Fibroblast of gingiva (primary cell): ENCODE data around the gene RPS6KA2.

ENCODE experiments used
- DNase-seq: peaks from one replicate; pipeline ENCODE4 v3.0.0-alpha.2; 2011; ENCODE audit warnings: low read depth

Gene RPS6KA2

DNA sequence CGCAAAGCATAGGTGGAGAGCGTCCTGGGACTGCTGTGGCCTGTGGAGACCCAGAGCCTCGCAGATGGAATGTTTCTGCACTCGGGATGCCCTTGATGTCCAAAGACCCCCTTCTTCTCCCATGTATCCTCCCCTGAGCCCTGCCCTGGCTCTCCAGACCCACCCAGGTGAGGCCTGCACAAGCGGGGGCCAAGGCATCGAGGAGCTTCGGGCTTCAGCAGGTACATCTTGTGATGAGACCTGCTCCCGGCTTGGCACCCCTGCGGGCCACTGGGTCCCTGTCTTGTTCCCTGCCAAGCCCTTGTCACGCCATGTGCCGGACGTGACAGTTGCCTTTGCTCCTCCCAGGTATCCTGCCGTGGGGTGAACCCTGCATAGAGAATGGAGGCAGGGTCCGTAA lies 125.8 kb downstream of the RPS6KA2 start:
- DNase-seq = no peak

DNA sequence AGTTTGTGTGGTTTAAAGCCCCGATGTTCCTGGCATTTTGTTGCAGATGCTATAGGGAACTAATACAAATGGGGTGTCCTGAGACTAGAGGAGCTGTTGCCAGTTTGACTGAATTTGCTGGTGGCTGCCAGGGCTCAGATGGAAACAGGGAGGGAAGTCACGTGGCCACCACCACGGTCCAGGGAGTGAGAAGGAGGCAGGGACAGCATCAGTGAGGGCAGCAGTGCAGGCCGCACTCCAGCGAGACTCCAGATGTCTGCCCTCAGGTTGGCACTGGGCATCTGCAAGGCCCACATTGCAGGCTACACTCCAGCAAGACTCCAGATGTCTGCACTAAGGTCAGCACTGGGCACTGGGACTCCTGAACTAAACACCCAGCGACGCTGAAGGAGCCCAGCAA lies 126.8 kb downstream of the RPS6KA2 start:
- DNase-seq = no peak

DNA sequence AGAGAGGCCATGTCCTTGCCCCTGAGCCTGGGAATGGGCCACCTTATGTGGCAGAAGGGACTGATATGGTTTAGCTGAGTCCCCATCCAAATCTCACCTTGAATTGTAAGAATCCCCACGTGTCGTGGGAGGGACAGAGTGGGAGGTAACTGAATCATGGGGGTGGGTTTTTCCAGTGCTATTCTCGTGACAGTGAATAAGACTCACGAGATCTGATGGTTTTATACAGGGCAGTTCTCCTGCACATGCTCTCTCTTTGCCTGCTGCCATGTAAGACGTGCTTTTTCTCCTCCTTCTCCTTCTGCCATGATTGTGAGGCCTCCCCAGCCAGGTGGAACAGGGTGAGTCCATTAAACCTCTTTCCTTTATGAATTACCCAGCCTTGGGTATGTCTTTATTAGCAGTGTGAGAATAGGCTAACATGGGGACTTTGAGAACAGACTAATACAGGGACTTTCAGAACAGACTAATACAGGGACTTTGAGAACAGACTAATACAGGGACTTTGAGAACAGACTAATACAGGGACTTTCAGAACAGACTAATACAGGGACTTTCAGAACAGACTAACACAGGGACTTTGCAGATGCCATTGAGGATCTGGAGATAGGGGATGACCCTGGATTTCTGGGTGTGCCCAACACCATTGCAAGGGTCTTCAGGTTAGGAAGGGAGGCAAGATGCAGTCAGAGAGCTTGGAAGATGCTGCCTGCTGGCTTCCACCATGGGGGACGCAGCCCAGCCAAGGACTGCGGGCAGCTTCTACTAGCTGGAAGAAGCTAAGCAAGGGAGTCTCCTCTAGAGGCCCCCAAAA lies 127.5 kb downstream of the RPS6KA2 start:
- DNase-seq = no peak

DNA sequence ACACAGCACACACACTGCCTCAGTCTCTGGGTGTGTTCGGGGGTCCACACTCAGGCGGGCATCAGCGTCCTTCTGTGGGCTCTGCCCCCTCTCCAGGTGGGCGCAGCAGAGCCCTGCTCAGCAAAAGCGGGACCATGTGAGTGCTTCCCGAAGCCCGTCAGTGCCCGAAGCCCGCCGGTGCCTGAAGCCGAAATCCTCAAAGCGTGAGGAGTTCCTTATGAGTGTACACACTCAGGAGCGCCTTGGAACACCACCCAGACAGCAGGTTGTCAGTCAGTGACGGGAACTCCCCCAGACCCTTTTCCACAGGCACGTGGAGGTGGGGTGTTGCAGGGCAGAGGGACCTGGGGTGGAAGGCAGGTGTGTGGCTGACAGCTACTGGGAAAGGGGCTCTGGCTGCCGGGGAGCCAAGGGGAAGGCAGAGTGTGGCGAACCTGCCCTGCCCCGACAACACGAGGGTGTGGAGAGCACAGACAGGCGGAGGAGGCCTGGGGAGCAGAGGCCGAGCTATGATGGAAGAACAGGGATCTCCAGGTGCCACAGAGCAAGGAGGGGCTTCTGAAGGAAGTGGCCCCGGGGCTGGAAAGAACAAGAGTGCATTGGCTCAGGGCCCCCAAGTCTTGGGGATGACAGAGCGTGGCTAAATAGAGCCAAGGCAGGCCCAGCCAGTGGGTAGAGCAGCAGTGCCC lies 128.2 kb downstream of the RPS6KA2 start:
- DNase-seq = no peak

DNA sequence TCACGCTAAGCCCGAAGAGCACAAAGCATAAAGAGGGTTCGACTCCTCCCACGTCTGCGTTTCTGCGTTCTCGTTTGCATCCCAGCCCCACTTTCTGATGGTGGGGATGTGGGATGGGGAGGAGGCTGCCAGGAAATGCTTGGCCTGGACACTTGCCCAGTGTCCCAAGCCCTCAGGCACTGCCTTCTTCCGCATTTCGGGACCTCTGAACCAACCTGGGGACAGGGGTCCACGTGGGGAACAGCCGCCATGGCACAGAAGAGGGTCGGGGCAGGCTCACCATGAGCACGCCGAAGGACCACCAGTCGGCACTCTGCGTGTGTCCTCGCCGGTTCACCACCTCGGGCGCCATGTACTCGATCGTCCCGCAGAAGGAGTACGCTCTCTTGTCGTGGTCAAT lies 128.8 kb downstream of the RPS6KA2 start:
- DNase-seq = no peak

DNA sequence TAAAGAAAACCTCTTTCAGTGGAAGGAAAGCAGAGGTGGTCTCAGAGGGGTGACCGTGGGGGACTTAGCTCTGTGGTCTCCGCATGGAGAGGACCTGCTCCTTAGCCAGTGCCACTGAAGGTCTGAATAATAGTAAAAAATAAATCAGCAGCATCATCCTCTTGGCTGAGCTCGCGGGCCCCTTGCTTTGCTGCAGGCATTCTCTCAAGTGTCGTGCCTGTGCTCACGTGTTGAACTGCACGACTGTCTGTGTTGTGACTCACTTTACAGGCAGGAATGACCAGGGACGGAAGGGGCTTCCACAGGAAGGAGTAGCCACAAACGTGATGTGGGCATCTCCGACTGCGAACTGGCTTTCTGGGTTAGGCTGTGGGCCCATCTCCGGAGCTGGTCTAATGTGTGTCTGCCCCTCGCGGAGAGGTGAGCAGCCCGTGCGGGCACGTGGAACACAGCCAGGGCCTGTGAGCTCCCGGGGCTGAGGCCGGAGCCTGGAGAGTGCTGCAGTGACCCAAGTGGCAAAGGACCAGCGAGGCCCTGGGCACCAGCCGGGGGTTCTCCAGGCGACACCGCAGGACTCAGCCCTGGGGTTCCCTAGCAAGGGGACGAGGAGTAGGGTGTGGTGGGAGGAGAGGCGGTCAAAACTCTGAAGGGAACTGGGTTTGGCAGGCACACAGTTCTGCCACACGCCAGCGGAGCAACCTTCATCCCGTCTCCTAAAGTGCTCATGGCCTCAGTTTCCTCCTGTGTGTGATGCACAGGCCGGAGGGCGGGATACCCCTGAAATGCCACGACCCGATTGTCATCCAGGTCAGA lies 129.8 kb downstream of the RPS6KA2 start:
- DNase-seq = no peak

DNA sequence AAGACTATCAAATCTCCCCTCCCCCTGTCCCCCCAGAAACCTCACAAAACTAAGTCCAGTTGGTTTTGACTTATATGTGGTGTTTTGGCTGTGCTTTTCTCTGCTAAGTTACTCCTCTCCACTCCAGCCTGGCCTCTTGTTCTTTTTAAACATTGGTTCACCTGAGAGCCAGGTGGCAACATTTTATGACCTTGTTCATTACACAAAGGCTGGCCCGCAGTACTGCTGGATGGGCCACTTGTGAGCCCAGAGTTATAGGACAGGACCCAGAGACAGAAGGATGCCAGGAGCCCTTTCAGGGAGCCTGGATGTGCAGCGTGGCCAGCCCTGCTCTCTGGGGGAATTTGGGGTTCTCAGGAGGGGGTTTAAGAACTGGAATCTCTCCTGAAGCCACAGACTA lies 130.6 kb downstream of the RPS6KA2 start:
- no peak for DNase-seq

DNA sequence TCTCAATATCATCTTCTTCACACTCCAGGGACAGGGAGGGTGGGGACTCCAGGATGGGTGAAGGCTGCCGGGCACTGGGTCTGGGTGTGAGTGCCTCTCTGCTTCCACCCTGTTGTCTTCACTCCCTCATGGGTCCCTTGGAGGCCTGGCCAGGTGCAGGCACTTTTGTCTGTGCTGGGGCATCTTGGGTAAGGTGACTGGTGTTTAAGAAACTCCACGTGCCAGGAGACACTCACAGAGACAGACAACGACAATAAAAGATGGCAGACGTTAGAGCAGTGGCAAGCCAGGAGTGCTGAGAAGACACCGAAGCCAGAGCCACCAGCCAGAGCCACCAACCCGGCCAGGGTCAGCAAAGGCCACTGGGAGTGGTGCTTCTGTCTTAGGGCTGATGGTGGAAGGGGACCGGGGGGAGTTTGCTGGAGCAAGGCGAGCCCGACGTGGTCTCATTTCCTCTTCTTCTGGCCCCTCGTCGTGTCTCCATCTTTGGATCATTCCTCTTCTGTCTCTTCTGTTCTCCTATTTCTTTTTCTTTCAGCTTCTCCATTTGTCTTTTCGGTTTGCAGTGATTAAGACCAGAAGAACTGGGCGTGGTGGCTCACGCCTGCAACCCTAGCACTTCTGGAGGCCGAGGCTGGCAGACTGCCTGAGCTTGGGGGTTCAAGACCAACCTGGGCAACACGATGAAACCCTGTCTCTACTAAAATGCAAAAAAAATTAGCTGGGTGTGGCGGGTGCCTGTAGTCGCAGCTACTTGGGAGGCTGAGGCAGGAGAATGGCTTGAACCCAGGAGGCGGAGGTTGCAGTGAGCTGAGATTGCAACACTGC lies 131.3 kb downstream of the RPS6KA2 start:
- DNase-seq = no peak

DNA sequence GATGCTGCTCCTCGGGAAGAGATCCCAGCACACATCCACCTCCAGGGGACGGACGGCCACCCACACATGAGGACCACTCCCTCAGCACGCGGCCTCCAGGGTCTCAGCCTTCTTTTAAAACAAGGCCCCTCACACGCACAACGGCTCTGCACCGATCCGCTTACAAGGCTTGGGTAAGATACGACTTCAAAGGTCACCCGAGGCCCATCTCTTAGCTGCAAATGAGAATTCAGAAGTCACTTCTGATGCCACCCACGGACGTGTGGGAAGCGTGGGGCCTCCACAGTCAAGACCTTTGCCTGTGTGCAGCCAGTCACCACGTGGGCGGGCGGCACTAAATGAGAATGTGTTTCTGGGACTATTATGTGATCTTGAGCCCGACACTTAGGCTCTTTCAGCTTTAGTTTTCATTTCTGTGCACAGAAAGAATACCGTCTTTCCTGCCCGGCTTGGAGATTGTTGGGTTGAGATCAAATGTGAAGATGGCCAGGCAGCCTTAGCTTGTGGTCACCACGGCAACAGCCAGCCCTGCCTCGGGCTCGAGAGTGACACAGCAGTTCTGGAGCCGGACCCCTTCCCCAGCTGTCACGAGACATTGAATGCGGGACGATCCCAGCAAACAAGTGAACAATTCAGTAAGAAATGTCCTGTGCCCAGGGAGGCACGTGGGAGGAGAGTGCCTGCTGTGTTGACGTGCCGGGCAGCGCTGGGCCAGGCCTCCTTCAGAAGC lies 132.1 kb downstream of the RPS6KA2 start:
- no peak for DNase-seq

DNA sequence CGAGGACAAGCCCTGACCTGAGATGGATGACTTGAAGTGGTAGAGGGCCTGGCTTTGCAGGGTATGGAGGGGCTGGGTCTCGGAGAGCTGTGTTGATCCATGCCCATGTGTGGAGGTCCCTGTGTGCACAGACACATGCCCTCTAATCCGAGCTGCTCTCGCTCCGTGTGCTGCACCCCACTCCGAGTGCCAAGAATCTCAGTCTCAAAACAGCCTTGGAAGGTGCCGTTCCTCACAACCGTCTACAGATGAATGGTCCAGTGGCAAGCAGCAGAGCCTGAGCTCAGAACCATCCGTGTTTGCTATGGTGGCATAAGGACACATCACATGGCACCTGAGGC lies 133.0 kb downstream of the RPS6KA2 start:
- no peak for DNase-seq

DNA sequence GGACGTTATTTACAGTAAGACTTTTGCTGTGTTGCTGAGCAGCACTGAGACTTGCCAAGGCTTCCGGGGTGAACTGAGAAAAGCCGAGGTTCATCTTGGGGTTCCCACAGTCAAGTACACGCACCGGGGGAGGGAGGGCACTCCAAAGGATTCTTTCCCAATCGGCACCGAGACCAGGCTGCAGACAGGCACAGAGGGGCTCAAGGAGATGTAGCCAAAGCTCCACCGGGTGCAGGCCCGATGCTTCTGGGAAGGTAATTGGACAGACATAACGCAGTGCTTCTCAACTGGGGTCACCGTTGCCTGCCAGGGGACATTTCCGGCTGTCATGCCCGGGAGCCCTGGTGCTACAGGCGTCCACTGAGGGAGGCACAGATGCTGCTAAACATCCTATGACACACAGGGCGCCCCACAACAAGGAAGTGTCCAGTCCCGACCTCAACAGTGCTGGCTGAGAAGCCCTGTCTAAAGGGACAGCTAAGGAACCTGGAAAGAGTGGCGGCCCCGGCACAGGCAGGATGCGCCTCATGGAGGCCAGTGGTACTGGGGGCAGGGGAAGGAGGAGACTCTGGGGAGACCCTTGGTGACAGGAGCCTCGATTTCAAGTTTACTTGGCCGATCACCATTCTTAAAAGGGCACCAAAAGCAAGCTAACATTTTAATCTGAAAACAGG lies 133.5 kb downstream of the RPS6KA2 start:
- no peak for DNase-seq

DNA sequence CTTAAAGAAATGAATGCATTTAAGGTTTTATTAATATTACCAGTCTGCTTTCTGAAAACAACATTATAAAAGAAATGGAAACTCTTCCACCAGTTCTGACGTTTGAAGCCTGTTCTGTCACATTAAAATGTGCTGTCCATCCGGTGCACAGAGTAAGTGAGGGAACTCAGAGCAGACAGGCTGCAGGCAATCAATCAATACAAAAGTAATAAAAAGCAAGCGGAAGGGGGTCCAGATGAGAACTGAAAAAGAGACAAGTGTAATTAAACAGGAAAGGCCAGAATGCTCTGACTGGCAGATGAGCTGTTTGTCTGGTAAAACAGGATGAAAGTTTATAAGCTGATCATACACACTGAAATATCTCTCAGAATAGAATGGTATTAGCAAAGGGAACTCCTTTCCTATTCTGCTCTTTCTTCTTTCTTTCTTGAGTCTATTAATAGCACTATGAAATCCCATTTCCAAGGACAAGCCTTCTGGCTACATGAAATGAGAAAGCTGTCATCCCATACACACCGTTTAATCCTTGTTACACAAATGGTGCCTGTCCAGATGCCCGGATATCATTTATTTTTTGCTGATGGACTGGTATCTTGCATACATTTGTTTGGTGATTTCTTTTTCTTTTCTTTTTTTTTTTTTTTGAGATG lies 134.8 kb downstream of the RPS6KA2 start:
- no peak for DNase-seq

DNA sequence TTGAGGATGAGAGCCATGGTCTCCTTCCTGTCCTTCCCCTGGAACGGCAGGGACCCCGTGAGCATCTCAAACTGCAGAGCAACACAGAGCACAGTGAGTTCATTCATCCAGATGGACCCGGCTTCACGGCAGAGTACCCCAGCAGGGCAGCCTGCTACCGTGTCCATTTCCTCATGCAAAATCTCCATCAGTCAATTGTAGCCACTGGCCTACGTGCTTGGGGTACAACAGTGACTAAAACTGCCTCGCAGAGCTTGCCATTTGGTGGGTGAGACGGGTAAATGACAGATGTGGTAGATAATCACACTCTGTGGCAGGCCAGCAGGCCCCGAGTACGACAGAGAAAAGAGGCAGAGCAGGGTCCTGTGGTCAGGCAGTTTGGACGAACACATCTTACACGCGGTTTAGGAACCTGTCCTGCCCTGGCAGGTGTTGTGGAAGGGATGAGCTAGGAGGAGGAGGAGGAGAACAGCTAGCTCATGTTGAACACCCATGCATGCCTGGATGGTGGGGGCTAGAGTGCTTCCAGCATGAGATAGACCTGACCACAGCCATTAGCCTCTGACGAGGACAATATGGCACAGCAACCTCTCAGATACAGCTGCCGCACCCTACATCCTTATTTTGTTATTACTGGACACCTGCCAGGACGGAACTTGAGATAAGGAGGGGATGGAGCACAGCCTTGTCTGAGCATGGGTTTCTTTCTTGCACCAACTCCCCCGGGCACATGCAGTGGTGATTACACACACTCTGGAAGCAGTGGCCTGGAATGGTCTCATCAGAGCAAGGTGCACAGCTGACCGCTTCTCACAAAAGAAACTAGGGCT lies 136.2 kb downstream of the RPS6KA2 start:
- no peak for DNase-seq

DNA sequence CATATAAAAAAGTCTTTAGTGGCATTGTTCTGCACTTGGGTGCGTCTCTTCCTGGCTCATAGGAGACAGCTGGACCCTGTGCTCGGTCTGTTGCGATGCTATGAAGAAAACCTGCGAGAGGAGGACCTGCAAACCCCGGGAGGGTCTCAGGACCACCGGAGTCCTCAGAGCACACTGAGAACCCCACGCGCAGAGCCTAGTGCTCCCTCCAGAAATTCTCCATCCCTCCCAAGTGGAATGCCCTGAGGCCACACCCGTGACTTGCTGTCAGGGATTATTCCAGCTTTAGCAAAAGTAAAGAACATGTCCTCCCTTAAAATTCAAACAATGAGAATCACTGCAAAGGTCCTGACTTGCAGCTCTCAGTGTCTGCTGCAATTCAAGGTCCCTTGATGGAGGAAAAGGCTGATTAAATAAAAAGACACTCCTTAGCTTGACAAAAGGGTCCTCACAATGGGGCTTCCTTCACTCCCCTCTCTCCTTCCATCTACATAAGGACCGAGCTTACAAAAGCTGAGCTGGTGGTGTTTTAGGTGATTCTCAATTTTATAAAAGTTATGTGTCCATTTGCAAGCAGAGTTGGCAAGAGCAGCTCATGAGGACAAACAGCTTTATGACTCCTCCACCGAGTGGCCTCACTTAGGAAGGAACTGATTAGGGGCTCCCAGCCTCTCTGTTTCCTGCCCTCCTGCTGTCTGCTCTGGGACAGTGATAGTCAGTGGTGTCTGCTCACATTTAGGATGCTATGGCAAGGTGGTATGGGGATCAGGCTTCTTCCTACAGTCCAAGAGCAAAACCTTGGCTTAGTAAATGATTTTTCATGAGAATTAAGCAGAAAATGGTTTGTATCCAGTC lies 137.5 kb downstream of the RPS6KA2 start:
- no peak for DNase-seq

DNA sequence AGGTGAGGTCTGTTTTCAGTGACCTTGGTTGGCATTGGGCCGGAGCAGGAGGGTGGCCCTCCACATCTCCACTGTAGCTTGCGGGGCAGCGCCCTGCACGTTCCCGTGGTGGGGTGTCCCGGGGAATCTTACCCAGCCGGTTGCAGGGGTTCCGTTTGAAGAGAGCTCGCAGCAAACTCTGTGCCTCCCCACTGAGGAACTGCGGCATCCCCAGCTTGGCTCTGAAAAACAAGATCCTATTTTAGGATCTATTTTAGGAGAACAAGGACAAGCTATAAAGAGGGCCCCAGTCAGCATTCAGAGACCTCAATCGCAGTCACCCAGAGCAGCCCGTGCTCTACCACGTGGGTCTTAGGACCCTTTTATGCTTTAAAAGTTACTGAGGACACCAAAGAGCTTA lies 138.3 kb downstream of the RPS6KA2 start:
- DNase-seq = no peak

DNA sequence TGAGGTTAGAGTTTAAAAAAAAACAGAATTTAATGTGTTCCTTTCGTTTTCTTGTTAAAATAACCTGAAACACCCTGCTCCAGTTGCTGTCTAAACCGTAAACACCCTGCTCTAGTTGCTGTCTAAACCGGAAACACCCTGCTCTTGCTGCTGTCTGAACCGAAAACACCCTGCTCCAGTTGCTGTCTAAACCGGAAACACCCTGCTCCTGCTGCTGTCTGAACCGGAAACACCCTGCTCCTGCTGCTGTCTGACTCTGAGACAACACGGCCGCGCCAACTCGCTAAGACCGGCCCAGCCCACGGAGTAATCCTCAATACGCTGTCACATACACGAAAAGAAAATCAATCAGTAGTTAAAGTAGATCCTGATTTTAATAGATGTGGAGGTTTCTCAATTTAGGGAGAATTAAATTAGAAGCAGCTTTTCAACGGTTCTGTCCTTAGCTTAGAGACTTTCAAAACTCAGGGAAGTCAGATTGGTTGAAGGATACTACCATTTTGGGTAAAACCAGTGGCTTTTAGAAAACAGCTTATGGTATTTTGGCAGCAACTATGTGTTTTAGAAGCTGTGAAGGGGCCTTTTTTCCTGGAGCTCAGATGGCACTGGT lies 138.9 kb downstream of the RPS6KA2 start:
- DNase-seq = no peak

DNA sequence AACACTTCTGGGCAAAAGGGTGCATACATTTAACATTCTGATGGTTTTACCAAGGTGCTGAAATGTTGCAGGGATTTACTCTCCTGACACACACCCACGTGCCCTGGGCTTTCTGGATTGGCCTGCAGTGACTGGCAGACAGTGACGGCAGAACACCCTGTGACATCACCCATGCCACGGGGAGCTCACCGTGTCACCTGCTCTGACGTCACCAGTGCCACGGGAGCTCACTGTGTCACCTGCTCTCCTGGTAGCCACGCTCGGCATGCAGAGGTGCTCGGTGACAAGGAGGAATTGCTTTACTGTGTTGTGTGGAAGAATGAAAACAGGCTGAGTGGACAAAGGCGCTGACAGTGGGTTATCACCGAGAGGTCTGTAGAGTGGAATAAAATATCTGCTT lies 139.9 kb downstream of the RPS6KA2 start:
- no peak for DNase-seq

DNA sequence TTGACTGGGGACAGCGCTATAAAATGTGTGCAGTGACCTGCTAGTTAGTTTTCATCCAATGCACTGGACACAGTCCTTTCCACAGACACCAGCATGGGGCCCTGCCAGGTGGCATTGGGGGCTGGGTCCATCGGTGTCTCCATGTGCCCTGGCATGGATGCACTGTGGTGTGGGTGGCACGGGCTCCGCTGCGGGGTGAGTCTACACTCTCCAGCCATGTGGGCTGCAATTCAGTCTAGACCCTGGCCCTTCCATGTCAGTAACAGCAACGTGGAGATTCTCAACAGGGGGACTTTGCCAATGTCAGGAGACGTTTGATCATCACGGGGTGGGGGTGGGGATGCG lies 140.5 kb downstream of the RPS6KA2 start:
- DNase-seq = no peak
